HEK293T (cell line): Measurements from ENCODE around the gene MAIP1.

Experiments
- ARNT ChIP-seq: fragments of 450-650 bp; IDR thresholded peaks from 2 replicates; pipeline ENCODE4 v1.6.1; 2017; ENCODE audit warnings: mild to moderate bottlenecking
- SUZ12 ChIP-seq: fragments of 450-650 bp; IDR thresholded peaks from 2 replicates; pipeline ENCODE4 v1.6.1; 2016; ENCODE audit warnings: mild to moderate bottlenecking

- TF ChIP-seq SUZ12 (no peak), ARNT (no peak)
Observed at GRCh38 chr2:200007306-200007705, 51.9 kb downstream of the MAIP1 start.
